Amniotic epithelial cell (primary cell): ENCODE measurements around the gene PABPC1L.

Source experiments
- DNase-seq: peaks from one replicate; pipeline ENCODE4 v3.0.0-alpha.2; 2010; ENCODE audit warnings: low read depth

The PABPC1L gene

GRCh38 chr20:44900231-44900854, 9.5 kb upstream of the PABPC1L start:
- DNase-seq: peak; percentile 32

GRCh38 chr20:44901974-44902373, 7.9 kb upstream of the PABPC1L start:
- DNase-seq: peak; percentile 53

GRCh38 chr20:44904377-44904776, 5.5 kb upstream of the PABPC1L start:
- DNase-seq: no peak

- DNase-seq: no peak
Measured at GRCh38 chr20:44908987-44909871, 631 bp upstream of the PABPC1L start.

GRCh38 chr20:44910690-44911262, 916 bp downstream of the PABPC1L start:
- DNase-seq: no peak

- peak; percentile 75 for DNase-seq
Measured at GRCh38 chr20:44911264-44911921, 1.5 kb downstream of the PABPC1L start.

- no peak for DNase-seq
Measured at GRCh38 chr20:44912189-44912588, 2.3 kb downstream of the PABPC1L start.

GRCh38 chr20:44914924-44915323, 5.1 kb downstream of the PABPC1L start:
- DNase-seq: peak; percentile 68

- DNase-seq: no peak
Measured at GRCh38 chr20:44916586-44916985, 6.7 kb downstream of the PABPC1L start.

GRCh38 chr20:44917399-44917798, 7.5 kb downstream of the PABPC1L start:
- DNase-seq: no peak

- no peak for DNase-seq
Measured at GRCh38 chr20:44918342-44918741, 8.5 kb downstream of the PABPC1L start.

- DNase-seq: no peak
Measured at GRCh38 chr20:44918761-44919160, 8.9 kb downstream of the PABPC1L start.

- no peak for DNase-seq
Measured at GRCh38 chr20:44921447-44921846, 11.6 kb downstream of the PABPC1L start.

GRCh38 chr20:44924541-44924940, 14.7 kb downstream of the PABPC1L start:
- peak; percentile 51 for DNase-seq

- DNase-seq: no peak
Measured at GRCh38 chr20:44928595-44928994, 18.7 kb downstream of the PABPC1L start.

- no peak for DNase-seq
Measured at GRCh38 chr20:44930517-44931168, 20.8 kb downstream of the PABPC1L start.

- DNase-seq: no peak
Measured at GRCh38 chr20:44931911-44932310, 22.1 kb downstream of the PABPC1L start.

- DNase-seq: no peak
Measured at GRCh38 chr20:44932916-44933315, 23.1 kb downstream of the PABPC1L start.

GRCh38 chr20:44936510-44936909, 26.6 kb downstream of the PABPC1L start:
- DNase-seq: no peak

GRCh38 chr20:44938637-44939036, 28.8 kb downstream of the PABPC1L start:
- DNase-seq: no peak

- peak; percentile 18 for DNase-seq
Measured at GRCh38 chr20:44941120-44941691, 31.3 kb downstream of the PABPC1L start.
